Panc1 (cell line): ENCODE results near the gene REPIN1.

Experiments used
- CTCF ChIP-seq: fragments of 450-650 bp; IDR thresholded peaks from 2 replicates; pipeline ENCODE4 v1.5.1; 2017; ENCODE audit warnings: mild to moderate bottlenecking
- POLR2AphosphoS5 ChIP-seq: IDR thresholded peaks from 2 replicates; pipeline ENCODE4 v1.6.1; 2012; ENCODE audit warnings: mild to moderate bottlenecking, low read depth, low read length, moderate library complexity
- REST ChIP-seq, 2 experiments: IDR thresholded peaks; 2 replicates each; pipeline ENCODE4 v1.6.1; 2011 to 2012; ENCODE audit warnings: low read depth in 2 of 2, control low read depth in 1 of 2, low read length in 1 of 2, mild to moderate bottlenecking in 1 of 2, moderate library complexity in 1 of 2; ENCODE audit not compliant: insufficient read depth in 1 of 2

GRCh38 chr7:150363370-150363769, 5.3 kb upstream of the REPIN1 start:
- no peak for TF ChIP-seq CTCF
- no peak for TF ChIP-seq REST (IDR thresholded peaks at IDR 0.05; ENCODE audit: insufficient read depth in 1 of 2, low read depth in 2 of 2, low read length in 1 of 2)
- TF ChIP-seq POLR2AphosphoS5 = no peak
